Liver (tissue), 9 donors: ENCODE results near the gene CD79A. TPM values are rescaled to one million over a fixed set of nuclear protein-coding genes. Genes with fewer than 3 reads are reported as not detected.

ENCODE experiments used
- DNase-seq: peaks from one replicate; pipeline ENCODE4 v3.0.0-alpha.2; 2017; ENCODE audit warnings: low spot score
- H3K27ac ChIP-seq, 2 donors: one replicate each; pipeline ENCODE4 v1.7.0; 2013; ENCODE audit warnings: inconsistent platforms in 2 of 2, low read length in 2 of 2, control low read depth in 1 of 2, low read depth in 1 of 2, mild to moderate bottlenecking in 1 of 2
- H3K27me3 ChIP-seq, 4 donors: one replicate each; pipeline versions ENCODE4 v1.6.1 to v1.7.0; 2013; ENCODE audit warnings: low read length in 3 of 4, inconsistent platforms in 1 of 4, mild to moderate bottlenecking in 1 of 4, moderate library complexity in 1 of 4; ENCODE audit not compliant: control insufficient read depth in 4 of 4, insufficient read depth in 4 of 4
- H3K36me3 ChIP-seq, 4 donors: one replicate each; pipeline versions ENCODE4 v1.6.1 to v1.7.0; 2013; ENCODE audit warnings: low read length in 3 of 4, mild to moderate bottlenecking in 3 of 4, low read depth in 1 of 4, moderate library complexity in 1 of 4; ENCODE audit not compliant: control insufficient read depth in 4 of 4, insufficient read depth in 3 of 4
- H3K4me1 ChIP-seq, 4 donors: one replicate each; pipeline versions ENCODE4 v1.6.1 to v1.7.0; 2013; ENCODE audit warnings: low read length in 3 of 4, mild to moderate bottlenecking in 3 of 4, moderate library complexity in 1 of 4; ENCODE audit not compliant: control insufficient read depth in 4 of 4, insufficient read depth in 4 of 4
- H3K4me3 ChIP-seq, 3 donors: one replicate each; pipeline versions ENCODE4 v1.6.1 to v1.7.0; 2013; ENCODE audit warnings: low read length in 3 of 3, control low read depth in 1 of 3, low read depth in 1 of 3, mild to moderate bottlenecking in 1 of 3
- H3K9ac ChIP-seq, 2 donors: one replicate each; pipeline ENCODE4 v1.7.0; 2013; ENCODE audit warnings: low read length in 2 of 2, mild to moderate bottlenecking in 2 of 2, moderate library complexity in 2 of 2, control low read depth in 1 of 2, low read depth in 1 of 2
- H3K9me3 ChIP-seq, 4 donors: one replicate each; pipeline versions ENCODE4 v1.6.1 to v1.7.0; 2013; ENCODE audit warnings: low read length in 3 of 4; ENCODE audit not compliant: control insufficient read depth in 4 of 4
- EGR1 ChIP-seq, 2 donors: IDR thresholded peaks; 2 replicates each; pipeline ENCODE4 v1.6.1; 2016 to 2018; ENCODE audit warnings: antibody characterized with exemption in 2 of 2, low read depth in 2 of 2
- FOXA1 ChIP-seq: IDR thresholded peaks from 2 replicates; pipeline ENCODE4 v1.6.1; 2016; ENCODE audit warnings: antibody characterized with exemption
- FOXA2 ChIP-seq: IDR thresholded peaks from 2 replicates; pipeline ENCODE4 v1.6.1; 2016; ENCODE audit warnings: antibody characterized with exemption
- HNF4A ChIP-seq, 2 donors: conservative IDR thresholded peaks; 2 replicates each; pipeline ENCODE4 v1.6.1; 2016; ENCODE audit warnings: antibody characterized with exemption in 2 of 2, mild to moderate bottlenecking in 2 of 2
- HNF4G ChIP-seq: IDR thresholded peaks from 2 replicates; pipeline ENCODE4 v1.6.1; 2016; ENCODE audit warnings: antibody characterized with exemption
- JUND ChIP-seq, 2 donors: IDR thresholded peaks; 2 replicates each; pipeline ENCODE4 v1.6.1; 2016; ENCODE audit warnings: antibody characterized with exemption in 2 of 2
- MAX ChIP-seq: IDR thresholded peaks from 2 replicates; pipeline ENCODE4 v1.6.1; 2016; ENCODE audit warnings: antibody characterized with exemption
- NR2F2 ChIP-seq: IDR thresholded peaks from 2 replicates; pipeline ENCODE4 v1.6.1; 2016; ENCODE audit warnings: antibody characterized with exemption
- RAD21 ChIP-seq, 2 donors: IDR thresholded peaks; 2 replicates each; pipeline ENCODE4 v1.6.1; 2016; ENCODE audit warnings: antibody characterized with exemption in 2 of 2, mild to moderate bottlenecking in 2 of 2
- REST ChIP-seq: IDR thresholded peaks from 2 replicates; pipeline ENCODE4 v1.6.1; 2016; ENCODE audit warnings: antibody characterized with exemption, mild to moderate bottlenecking
- RXRA ChIP-seq, 2 donors: IDR thresholded peaks; 2 replicates each; pipeline ENCODE4 v1.6.1; 2017 to 2018; ENCODE audit warnings: antibody characterized with exemption in 2 of 2, mild to moderate bottlenecking in 1 of 2
- SP1 ChIP-seq: IDR thresholded peaks from 2 replicates; pipeline ENCODE4 v1.6.1; 2018; ENCODE audit warnings: antibody characterized with exemption, mild to moderate bottlenecking
- TAF1 ChIP-seq: conservative IDR thresholded peaks from 2 replicates; pipeline ENCODE4 v1.6.1; 2016; ENCODE audit warnings: antibody characterized with exemption, mild to moderate bottlenecking
- YY1 ChIP-seq: IDR thresholded peaks from 2 replicates; pipeline ENCODE4 v1.6.1; 2016; ENCODE audit warnings: antibody characterized with exemption, mild to moderate bottlenecking
- ZBTB33 ChIP-seq: IDR thresholded peaks from 2 replicates; pipeline ENCODE4 v1.6.1; 2016; ENCODE audit warnings: antibody characterized with exemption
- WGBS: extraction: QIAGEN DNeasy Blood & Tissue Kit; methylation state at CpG from one replicate; pipeline ENCODE4 v1.1.7; 2013; 5-methylcytosine and 5-hydroxymethylcytosine counted together
- polyA plus RNA-seq, 2 donors: library from polyadenylated mRNA; stranded (reverse) in 1 of 2; unstranded in 1 of 2; fragments of 200-250 nt in 1 of 2; fragments of >200 nt in 1 of 2; fragmentation: Nextera tagmentation in 1 of 2; extraction: Ambion mirVana in 1 of 2; gene quantifications; one replicate each; pipeline versions ENCODE4 v1.2.1 to v1.2.3, GENCODE V29; 2013 to 2015
- total RNA-seq, 2 donors: library from RNA; depleted of rRNA; stranded (reverse); fragments of >200 nt; gene quantifications; one replicate each; pipeline ENCODE4 v1.2.3, GENCODE V29; 2014
- donor health status: healthy.
- donor health status: healthy.
- donor health status: healthy.
- donor health status: healthy.
- donor health status: healthy.

The CD79A gene
- total and polyA plus RNA-seq, 4 donors = 0.43 to 5.0 (median 2.0) TPM

- no peak for DNase-seq
- H3K4me3 ChIP-seq = no peak overlapping the region
- H3K27me3 ChIP-seq = peaks cover 0 to 16% (median under 1%) of the 10 kb centered on the region in 4 donors
- H3K9ac ChIP-seq = no peak overlapping the region
- no peaks in the 10 kb centered on the region for H3K36me3 ChIP-seq
- 58% methylated on average over 2 of the region's 2 CpGs for WGBS
- H3K9me3 ChIP-seq = no peaks in the 10 kb centered on the region
- TF ChIP-seq RAD21 (IDR thresholded peaks at IDR 0.05) (no peak), MAX (no peak), HNF4G (no peak), HNF4A (conservative IDR thresholded peaks at IDR 0.05) (no peak), JUND (IDR thresholded peaks at IDR 0.05) (no peak), YY1 (no peak), TAF1 (no peak), RXRA (IDR thresholded peaks at IDR 0.05) (no peak), REST (no peak), FOXA1 (no peak), FOXA2 (no peak)
- no peak overlapping the region for H3K27ac ChIP-seq
- no peaks in the 10 kb centered on the region for H3K4me1 ChIP-seq
Observed at GRCh38 chr19:41839211-41839610, 37.9 kb upstream of the CD79A start.

GRCh38 chr19:41843371-41843770 is 33.7 kb upstream of the CD79A start:
- H3K36me3 ChIP-seq = no peaks in the 10 kb centered on the region
- no peaks in the 10 kb centered on the region for H3K9me3 ChIP-seq
- no peak overlapping the region for H3K9ac ChIP-seq
- H3K4me3 ChIP-seq = no peak overlapping the region
- H3K4me1 ChIP-seq = no peaks in the 10 kb centered on the region
- H3K27ac ChIP-seq = no peak overlapping the region
- TF ChIP-seq ZBTB33 (no peak), EGR1 (IDR thresholded peaks at IDR 0.05; ENCODE audit: low read depth in 2 of 2) (no peak), MAX (no peak), RAD21 (IDR thresholded peaks at IDR 0.05) (no peak), JUND (IDR thresholded peaks at IDR 0.05) (no peak), SP1 (no peak)
- WGBS = 63% methylated on average over 7 of the region's 7 CpGs
- no peak for DNase-seq
- H3K27me3 ChIP-seq = peaks cover 0 to 7% (median under 1%) of the 10 kb centered on the region in 4 donors

GRCh38 chr19:41844601-41845000 is 32.5 kb upstream of the CD79A start, which contains the start of gene LYPD4:
TSS of gene LYPD4 (minus strand) at chr19:41844683. CDS start at chr19:41839285, 5,398 bp downstream.
- H3K27me3 ChIP-seq = peaks cover 0 to 7% (median under 1%) of the 10 kb centered on the region in 4 donors
- TF ChIP-seq HNF4G = no peak
- no peak for TF ChIP-seq HNF4A (conservative IDR thresholded peaks at IDR 0.05)
- no peak for TF ChIP-seq YY1
- TF ChIP-seq FOXA2 = no peak
- no peak for TF ChIP-seq ZBTB33
- TF ChIP-seq RXRA (IDR thresholded peaks at IDR 0.05) = no peak
- TF ChIP-seq SP1 = no peak
- no peak for TF ChIP-seq TAF1
- no peak for TF ChIP-seq NR2F2
- H3K27ac ChIP-seq = no peak within 1 kb of the TSS
- no peak for DNase-seq
- H3K4me3 ChIP-seq = no peak within 1 kb of the TSS
- WGBS = 72% methylated on average over 30 of the region's 30 CpGs
- H3K4me1 ChIP-seq = no peaks in the 10 kb centered on the region
- H3K9ac ChIP-seq = no peak within 1 kb of the TSS
- no peaks in the 10 kb centered on the region for H3K9me3 ChIP-seq
- no peaks in the 10 kb centered on the region for H3K36me3 ChIP-seq
